HepG2 (cell line): ENCODE measurements around the gene IQGAP2.

Source experiments
- ATF1 ChIP-seq: IDR thresholded peaks from 2 replicates; pipeline ENCODE4 v1.6.1; 2016; ENCODE audit warnings: mild to moderate bottlenecking, control low read depth
- BHLHE40 ChIP-seq: IDR thresholded peaks from 2 replicates; pipeline ENCODE4 v1.6.1; 2011; ENCODE audit warnings: low read length, improper control_type of control experiment
- EP300 ChIP-seq, 3 experiments: sonication (generic) in 1 of 3; formaldehyde crosslinking in 1 of 3; IDR thresholded peaks; 2 replicates each; pipeline versions ENCODE4 v1.5.1 to v1.6.1; 2011 to 2020; ENCODE audit warnings: low read depth in 2 of 3, low read length in 2 of 3, borderline replicate concordance in 1 of 3, improper control_type of control experiment in 1 of 3, mild to moderate bottlenecking in 1 of 3, missing genetic modification reagents in 1 of 3, moderate library complexity in 1 of 3
- GABPA ChIP-seq, 2 experiments: IDR thresholded peaks; 2 replicates each; pipeline ENCODE4 v1.6.1; 2011 to 2016; ENCODE audit warnings: low read depth in 2 of 2, low read length in 1 of 2, missing biosample characterization in 1 of 2, missing genetic modification characterization in 1 of 2
- IKZF4 ChIP-seq: sonication (generic); formaldehyde crosslinking; IDR thresholded peaks from 2 replicates; pipeline ENCODE4 v1.5.1; 2020; ENCODE audit warnings: borderline replicate concordance, mild to moderate bottlenecking, low read depth, missing genetic modification reagents; ENCODE audit errors: not compliant biosample characterization
- PHF20 ChIP-seq: sonication (generic); formaldehyde crosslinking; IDR thresholded peaks from 2 replicates; pipeline ENCODE4 v1.5.0; 2020; ENCODE audit warnings: mild to moderate bottlenecking, missing genetic modification reagents
- PRDM10 ChIP-seq: sonication (generic); formaldehyde crosslinking; IDR thresholded peaks from 2 replicates; pipeline ENCODE4 v1.4.0; 2020; ENCODE audit warnings: low read depth, missing genetic modification reagents
- ZBTB14 ChIP-seq: sonication (generic); formaldehyde crosslinking; IDR thresholded peaks from 2 replicates; pipeline ENCODE4 v1.4.0; 2020; ENCODE audit warnings: missing genetic modification reagents
- ZBTB37 ChIP-seq: sonication (generic); formaldehyde crosslinking; IDR thresholded peaks from 2 replicates; pipeline ENCODE4 v1.4.0; 2020; ENCODE audit warnings: mild to moderate bottlenecking, missing genetic modification reagents
- ZNF558 ChIP-seq: sonication (generic); formaldehyde crosslinking; IDR thresholded peaks from 2 replicates; pipeline ENCODE4 v1.9.0; 2022; ENCODE audit warnings: mild to moderate bottlenecking, missing genetic modification reagents, borderline replicate concordance
- TF ChIP-seq, protein P1 (sequence below): sonication (generic); formaldehyde crosslinking; IDR thresholded peaks from 2 replicates; pipeline ENCODE4 v1.4.0; 2020; ENCODE audit warnings: missing genetic modification reagents, low read depth, mild to moderate bottlenecking, borderline replicate concordance
- TF ChIP-seq, protein P2 (sequence below): sonication (generic); formaldehyde crosslinking; IDR thresholded peaks from 2 replicates; pipeline ENCODE4 v1.5.0; 2020; ENCODE audit warnings: mild to moderate bottlenecking, missing genetic modification reagents, moderate library complexity
- TF ChIP-seq, protein P3 (sequence below): sonication (generic); formaldehyde crosslinking; IDR thresholded peaks from 2 replicates; pipeline ENCODE4 v1.4.0; 2020; ENCODE audit warnings: mild to moderate bottlenecking, missing genetic modification reagents

DNA sequence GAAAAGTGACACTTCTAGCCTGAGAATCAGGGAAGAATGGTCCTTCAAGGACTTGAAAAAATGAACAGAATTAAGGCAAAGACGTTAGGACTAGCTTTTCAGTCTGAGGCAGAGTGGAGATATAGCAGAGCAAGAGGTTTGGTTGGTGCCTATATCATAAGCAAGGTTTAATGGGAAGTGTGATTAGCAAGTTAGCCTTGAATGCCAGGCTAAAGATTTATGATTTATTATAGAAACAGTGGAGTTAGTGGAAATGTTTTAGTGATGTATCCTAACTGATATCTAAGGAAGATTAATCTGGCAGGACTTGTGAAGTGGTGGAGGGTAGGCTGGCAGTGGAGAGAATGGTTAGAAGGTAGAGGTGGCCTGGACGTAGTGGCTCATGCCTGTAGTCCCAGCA, 213.1 kb downstream of the IQGAP2 start:
- TF ChIP-seq, protein P1, sequence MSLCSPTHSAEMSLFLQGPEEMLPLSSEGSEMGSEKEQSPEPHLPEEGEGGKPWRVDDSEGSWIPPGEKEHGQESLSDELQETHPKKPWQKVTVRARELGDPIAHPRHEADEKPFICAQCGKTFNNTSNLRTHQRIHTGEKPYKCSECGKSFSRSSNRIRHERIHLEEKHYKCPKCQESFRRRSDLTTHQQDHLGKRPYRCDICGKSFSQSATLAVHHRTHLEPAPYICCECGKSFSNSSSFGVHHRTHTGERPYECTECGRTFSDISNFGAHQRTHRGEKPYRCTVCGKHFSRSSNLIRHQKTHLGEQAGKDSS (CRISPR knock-in tag): no peak
- TF ChIP-seq PHF20 (CRISPR knock-in tag) (no peak), ZBTB14 (CRISPR knock-in tag) (no peak), GABPA (IDR thresholded peaks at IDR 0.05; ENCODE audit: low read depth, low read length) (no peak), GABPA (CRISPR knock-in tag; IDR thresholded peaks at IDR 0.05; ENCODE audit: low read depth) (no peak), ZBTB37 (CRISPR knock-in tag) (no peak), ATF1 (CRISPR knock-in tag) (no peak), BHLHE40 (no peak), PRDM10 (CRISPR knock-in tag) (no peak), IKZF4 (no peak), ZNF558 (CRISPR knock-in tag) (no peak), EP300 (IDR thresholded peaks at IDR 0.05; ENCODE audit: low read depth in 2 of 2, low read length in 2 of 2) (no peak), EP300 (CRISPR knock-in tag; IDR thresholded peaks at IDR 0.05; ENCODE audit: borderline replicate concordance) (no peak)
- TF ChIP-seq, protein P2, sequence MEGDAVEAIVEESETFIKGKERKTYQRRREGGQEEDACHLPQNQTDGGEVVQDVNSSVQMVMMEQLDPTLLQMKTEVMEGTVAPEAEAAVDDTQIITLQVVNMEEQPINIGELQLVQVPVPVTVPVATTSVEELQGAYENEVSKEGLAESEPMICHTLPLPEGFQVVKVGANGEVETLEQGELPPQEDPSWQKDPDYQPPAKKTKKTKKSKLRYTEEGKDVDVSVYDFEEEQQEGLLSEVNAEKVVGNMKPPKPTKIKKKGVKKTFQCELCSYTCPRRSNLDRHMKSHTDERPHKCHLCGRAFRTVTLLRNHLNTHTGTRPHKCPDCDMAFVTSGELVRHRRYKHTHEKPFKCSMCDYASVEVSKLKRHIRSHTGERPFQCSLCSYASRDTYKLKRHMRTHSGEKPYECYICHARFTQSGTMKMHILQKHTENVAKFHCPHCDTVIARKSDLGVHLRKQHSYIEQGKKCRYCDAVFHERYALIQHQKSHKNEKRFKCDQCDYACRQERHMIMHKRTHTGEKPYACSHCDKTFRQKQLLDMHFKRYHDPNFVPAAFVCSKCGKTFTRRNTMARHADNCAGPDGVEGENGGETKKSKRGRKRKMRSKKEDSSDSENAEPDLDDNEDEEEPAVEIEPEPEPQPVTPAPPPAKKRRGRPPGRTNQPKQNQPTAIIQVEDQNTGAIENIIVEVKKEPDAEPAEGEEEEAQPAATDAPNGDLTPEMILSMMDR: no peak
- TF ChIP-seq, protein P3, sequence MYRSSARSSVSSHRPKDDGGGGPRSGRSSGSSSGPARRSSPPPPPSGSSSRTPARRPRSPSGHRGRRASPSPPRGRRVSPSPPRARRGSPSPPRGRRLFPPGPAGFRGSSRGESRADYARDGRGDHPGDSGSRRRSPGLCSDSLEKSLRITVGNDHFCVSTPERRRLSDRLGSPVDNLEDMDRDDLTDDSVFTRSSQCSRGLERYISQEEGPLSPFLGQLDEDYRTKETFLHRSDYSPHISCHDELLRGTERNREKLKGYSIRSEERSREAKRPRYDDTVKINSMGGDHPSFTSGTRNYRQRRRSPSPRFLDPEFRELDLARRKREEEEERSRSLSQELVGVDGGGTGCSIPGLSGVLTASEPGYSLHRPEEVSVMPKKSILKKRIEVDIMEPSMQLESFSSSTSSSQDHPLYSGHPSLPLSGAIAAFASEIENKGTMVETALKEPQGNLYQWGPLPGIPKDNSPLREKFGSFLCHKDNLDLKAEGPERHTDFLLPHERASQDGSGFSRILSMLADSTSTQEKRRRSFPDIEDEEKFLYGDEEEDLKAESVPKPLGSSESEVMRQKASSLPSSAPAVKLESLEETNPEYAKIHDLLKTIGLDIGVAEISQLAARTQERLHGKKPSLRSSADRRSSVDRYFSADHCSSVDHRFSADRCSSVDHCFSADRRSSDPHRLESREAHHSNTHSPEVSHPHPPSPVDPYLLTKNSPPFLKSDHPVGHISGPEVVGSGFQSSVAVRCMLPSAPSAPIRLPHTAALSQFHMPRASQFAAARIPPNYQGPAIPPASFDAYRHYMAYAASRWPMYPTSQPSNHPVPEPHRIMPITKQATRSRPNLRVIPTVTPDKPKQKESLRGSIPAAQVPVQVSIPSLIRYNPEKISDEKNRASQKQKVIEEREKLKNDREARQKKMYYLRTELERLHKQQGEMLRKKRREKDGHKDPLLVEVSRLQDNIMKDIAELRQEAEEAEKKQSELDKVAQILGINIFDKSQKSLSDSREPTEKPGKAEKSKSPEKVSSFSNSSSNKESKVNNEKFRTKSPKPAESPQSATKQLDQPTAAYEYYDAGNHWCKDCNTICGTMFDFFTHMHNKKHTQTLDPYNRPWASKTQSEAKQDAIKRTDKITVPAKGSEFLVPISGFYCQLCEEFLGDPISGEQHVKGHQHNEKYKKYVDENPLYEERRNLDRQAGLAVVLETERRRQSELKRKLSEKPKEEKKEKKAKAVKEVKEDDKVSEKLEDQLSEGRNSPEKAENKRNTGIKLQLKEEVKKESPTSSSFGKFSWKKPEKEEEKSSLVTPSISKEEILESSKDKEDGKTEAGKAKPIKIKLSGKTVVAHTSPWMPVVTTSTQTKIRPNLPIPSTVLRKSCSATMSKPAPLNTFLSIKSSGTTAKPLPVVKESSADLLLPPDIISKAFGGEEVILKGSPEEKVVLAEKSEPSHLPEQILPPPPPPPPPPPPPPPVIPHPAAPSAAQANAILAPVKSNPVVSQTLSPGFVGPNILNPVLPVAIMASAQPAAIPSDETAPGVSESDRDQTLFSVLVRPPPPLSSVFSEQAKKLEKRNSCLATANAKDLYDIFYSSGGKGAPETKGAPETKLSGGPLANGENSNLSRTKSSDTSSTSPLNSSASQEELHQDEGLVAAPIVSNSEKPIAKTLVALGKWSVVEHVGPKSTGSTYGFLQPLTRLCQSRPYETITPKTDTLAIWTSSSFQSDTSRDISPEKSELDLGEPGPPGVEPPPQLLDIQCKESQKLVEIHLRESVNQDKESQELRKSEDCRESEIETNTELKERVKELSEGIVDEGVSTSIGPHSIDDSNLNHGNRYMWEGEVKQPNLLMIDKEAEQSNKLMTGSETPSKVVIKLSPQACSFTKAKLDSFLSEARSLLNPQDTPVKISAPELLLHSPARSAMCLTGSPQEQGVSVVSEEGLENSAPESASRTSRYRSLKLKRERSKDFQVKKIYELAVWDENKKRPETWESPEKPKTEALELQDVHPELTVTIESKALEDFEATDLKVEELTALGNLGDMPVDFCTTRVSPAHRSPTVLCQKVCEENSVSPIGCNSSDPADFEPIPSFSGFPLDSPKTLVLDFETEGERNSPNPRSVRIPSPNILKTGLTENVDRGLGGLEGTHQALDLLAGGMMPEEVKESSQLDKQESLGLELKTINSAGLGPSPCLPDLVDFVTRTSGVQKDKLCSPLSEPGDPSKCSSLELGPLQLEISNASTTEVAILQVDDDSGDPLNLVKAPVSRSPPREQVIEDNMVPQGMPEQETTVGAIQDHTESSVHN (CRISPR knock-in tag): no peak
